Activated CD4-positive, alpha-beta T cell treated with anti-CD3 and anti-CD28 coated beads, Interleukin-2, amount 50 U/mL, for 24 hours (primary cell): ENCODE results near the gene EPAS1.

Experiments used
- DNase-seq, 2 donors: peaks; one replicate each; pipeline ENCODE4 v3.0.0-alpha.2; 2020; ENCODE audit warnings: low read depth in 1 of 2, low spot score in 1 of 2

EPAS1 gene

GRCh38 chr2:46319711-46320110, 22.5 kb downstream of the EPAS1 start:
- DNase-seq = no peak

DNA sequence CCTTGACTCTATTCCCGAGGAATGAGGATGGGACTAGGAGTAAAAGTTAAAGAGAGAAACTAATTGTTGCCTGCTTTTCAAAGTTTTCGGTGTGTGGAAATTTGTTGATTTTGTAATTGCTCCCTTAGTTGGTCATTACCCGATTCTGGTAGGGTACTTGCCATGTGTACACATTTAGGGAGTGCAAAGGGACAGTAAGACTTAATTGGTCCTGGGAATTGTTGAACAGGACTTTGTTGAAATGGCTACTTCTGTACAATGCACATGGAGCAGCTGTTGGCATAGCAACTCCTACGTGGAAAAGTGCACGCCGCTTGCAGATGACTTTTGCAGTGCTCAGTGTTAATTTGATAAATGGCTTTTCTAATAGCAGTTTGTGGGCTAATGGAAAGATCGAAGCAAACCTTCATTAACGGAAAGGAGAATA, 22.9 kb downstream of the EPAS1 start:
- DNase-seq = no peak

- no peak for DNase-seq
These were observed 26.5 kb downstream of the EPAS1 start for GRCh38 chr2:46323730-46324129.

GRCh38 chr2:46325182-46325928, 28.1 kb downstream of the EPAS1 start:
- DNase-seq = no peak

- DNase-seq = no peak
These were observed 29.2 kb downstream of the EPAS1 start for GRCh38 chr2:46326231-46326980.

DNA sequence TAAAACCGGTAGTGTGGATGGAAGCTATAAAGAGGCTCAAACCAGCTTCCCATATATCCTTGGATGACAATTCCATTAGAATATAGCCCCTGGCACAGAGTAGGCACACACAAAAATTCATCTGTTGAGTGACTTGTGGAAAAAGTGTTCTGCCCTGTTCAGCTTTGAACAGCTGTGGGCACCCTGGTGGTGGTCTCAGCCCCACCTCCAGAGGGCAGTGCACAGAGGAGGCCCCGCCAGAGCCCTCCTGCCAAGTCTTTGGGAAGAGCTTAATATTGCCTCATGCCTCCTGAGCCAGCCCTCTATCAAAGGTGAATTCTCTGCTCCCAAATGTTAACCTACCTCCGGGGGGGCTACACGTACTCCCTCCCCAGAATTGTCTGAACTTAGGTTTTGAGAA, 30.4 kb downstream of the EPAS1 start:
- DNase-seq = no peak

GRCh38 chr2:46328291-46328690, 31.1 kb downstream of the EPAS1 start:
- DNase-seq = no peak

DNA sequence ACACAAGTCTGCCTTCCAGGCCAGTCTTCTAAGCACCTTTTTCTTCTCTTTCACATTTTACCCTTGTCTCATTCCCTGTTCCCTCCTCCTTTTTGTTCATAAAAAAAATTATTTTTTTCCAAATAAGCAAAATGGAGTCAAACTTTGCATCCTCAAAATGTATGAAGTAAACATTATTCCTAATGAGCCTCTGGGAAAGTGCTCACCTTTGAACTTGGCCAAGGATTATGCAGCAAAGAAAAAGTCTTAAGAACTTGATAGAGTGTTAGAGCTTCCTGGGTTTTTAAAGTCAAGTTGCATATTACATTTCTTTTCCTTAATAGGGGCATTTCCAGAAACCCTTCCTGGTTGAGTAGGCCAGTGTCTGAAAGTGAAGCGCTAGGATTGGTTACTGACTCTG, 31.6 kb downstream of the EPAS1 start:
- no peak for DNase-seq

- no peak for DNase-seq
These were observed 32.1 kb downstream of the EPAS1 start for GRCh38 chr2:46329340-46329739.

- DNase-seq = no peak
These were observed 32.9 kb downstream of the EPAS1 start for GRCh38 chr2:46329803-46330775.

DNA sequence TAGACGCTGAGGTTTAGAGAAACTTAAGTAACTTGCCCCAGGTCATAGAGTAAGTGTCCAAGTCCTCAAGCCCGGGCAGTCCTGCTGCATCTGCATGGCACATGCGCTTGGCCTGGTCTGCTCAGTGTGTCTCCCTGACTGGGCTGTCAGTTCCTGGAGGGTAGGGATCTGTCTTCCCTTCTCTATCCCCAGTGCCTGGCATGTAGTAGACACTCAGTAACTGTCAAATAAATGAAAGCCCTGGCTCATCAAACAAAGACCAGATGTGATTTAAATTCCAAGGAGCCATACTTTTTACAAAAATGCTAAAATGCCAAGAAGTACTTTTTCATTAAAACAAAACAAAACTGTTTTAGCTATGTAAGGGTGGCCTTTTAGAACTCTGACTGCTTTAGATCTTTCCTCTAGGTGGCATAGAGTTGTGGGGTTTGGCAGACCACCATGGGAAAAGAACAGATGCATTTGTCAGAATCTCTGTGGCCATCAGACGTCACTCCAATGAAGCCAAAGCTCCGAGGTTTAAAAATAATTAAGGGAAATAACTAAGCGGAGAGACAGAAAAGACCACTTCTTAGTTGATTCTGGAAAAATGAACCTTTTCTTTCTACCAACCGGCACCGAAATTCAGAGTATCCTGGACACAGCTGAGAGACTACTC, 34.0 kb downstream of the EPAS1 start:
- no peak for DNase-seq

GRCh38 chr2:46332686-46333281, 35.6 kb downstream of the EPAS1 start:
- DNase-seq = no peak

GRCh38 chr2:46333912-46334311, 36.7 kb downstream of the EPAS1 start:
- DNase-seq = no peak

- no peak for DNase-seq
These were observed 37.4 kb downstream of the EPAS1 start for GRCh38 chr2:46334389-46335271.

- no peak for DNase-seq
These were observed 38.4 kb downstream of the EPAS1 start for GRCh38 chr2:46335391-46336282.

- DNase-seq = no peak
These were observed 39.2 kb downstream of the EPAS1 start for GRCh38 chr2:46336283-46336959.

DNA sequence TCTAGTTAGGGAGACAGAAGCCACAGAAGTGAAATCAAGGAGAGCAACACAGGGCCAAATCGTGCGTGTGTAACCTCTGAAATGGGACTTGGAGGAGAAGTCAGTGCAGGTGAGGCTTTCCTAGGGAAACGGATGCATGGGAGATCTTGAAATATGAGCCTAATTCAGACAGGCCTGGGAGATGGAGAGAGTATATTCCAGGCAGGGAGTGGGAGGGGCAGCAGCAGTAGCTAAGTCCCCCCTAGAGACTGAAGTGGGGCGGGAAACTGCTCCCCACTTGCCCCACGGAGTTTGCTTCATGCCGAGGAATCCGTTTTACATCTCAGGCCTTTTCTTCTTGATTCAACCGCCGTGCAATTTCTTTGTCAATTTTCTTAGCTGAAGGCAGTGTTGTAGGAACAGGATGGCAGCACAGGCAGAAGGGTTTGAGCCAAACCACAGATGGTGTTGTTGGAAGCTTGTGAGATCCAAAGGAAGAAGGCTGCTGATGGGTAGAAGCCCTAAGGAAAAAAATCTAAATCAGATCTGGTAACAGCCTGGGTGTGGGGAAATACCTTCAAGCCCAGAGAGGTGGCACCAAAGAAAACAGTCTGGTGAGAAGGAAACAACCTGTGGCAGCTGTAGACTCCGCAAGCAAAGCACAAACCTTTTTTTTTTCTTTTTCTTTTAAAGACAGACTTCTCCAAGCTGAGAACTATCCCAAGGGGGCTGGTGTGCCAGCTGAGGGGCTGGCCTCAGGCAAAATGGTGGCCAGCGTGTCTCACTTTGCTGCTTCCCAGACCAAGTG, 40.2 kb downstream of the EPAS1 start:
- no peak for DNase-seq
